Osteocyte (in vitro differentiated cells): Measurements from ENCODE around the gene GNA12. TPM values are rescaled to one million over a fixed set of nuclear protein-coding genes. Genes with fewer than 3 reads are reported as not detected.
A peak's percentile ranks its signal among the peaks of the same experiment; 100 is the strongest.

Experiments used
- DNase-seq: peaks from one replicate; pipeline ENCODE4 v3.0.0; 2021; ENCODE audit warnings: mixed read lengths; ENCODE audit not compliant: unreplicated experiment; ENCODE audit errors: extremely low spot score
- H3K27ac Mint-ChIP-seq: one replicate; pipeline ENCODE4 v1.8.0; 2021; ENCODE audit warnings: mild to moderate bottlenecking, mixed read lengths; ENCODE audit not compliant: unreplicated experiment
- H3K27me3 Mint-ChIP-seq: one replicate; pipeline ENCODE4 v1.8.0; 2021; ENCODE audit warnings: mixed read lengths; ENCODE audit not compliant: unreplicated experiment
- H3K36me3 Mint-ChIP-seq: one replicate; pipeline ENCODE4 v1.8.0; 2021; ENCODE audit warnings: mixed read lengths; ENCODE audit not compliant: unreplicated experiment
- H3K4me1 Mint-ChIP-seq: one replicate; pipeline ENCODE4 v1.8.0; 2021; ENCODE audit warnings: mixed read lengths; ENCODE audit not compliant: unreplicated experiment
- H3K4me3 Mint-ChIP-seq: one replicate; pipeline ENCODE4 v1.8.0; 2021; ENCODE audit warnings: mild to moderate bottlenecking, moderate library complexity, mixed read lengths; ENCODE audit not compliant: unreplicated experiment
- H3K9me3 Mint-ChIP-seq: one replicate; pipeline ENCODE4 v1.8.0; 2021; ENCODE audit warnings: mixed read lengths; ENCODE audit not compliant: unreplicated experiment
- total RNA-seq: library from RNA; stranded (reverse); gene quantifications from 2 replicates; pipeline ENCODE4 v1.2.1, GENCODE V29; 2021
- TF ChIP-seq, protein P1 (sequence below): fragments of 200-600 bp; sonication (generic); IDR thresholded peaks from 2 replicates; pipeline ENCODE4 v1.5.0; 2021; ENCODE audit warnings: antibody characterized with exemption, mild to moderate bottlenecking, moderate library complexity

GNA12 gene
- total RNA-seq, 1 donor from 2014 or later: 69.5 TPM

DNA sequence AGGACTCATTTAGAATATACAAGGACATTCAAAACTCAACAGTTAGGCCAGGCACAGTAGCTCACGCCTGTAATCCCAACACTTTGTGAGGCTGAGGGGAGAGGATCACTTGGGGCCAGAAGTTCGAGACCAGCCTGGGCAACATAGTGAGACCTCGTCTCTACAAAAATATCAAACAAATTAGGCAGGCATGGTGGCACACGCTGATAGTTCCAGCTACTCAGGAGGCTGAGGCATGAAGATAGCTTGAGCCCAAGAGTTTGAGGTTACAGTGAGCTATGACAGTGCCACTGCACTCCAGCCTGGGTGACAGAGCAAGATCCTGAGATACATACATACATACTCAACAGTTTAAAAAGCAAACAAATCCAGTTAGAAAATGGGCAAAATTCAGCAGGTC lies 44.9 kb downstream of the GNA12 start:
- TF ChIP-seq, protein P1, sequence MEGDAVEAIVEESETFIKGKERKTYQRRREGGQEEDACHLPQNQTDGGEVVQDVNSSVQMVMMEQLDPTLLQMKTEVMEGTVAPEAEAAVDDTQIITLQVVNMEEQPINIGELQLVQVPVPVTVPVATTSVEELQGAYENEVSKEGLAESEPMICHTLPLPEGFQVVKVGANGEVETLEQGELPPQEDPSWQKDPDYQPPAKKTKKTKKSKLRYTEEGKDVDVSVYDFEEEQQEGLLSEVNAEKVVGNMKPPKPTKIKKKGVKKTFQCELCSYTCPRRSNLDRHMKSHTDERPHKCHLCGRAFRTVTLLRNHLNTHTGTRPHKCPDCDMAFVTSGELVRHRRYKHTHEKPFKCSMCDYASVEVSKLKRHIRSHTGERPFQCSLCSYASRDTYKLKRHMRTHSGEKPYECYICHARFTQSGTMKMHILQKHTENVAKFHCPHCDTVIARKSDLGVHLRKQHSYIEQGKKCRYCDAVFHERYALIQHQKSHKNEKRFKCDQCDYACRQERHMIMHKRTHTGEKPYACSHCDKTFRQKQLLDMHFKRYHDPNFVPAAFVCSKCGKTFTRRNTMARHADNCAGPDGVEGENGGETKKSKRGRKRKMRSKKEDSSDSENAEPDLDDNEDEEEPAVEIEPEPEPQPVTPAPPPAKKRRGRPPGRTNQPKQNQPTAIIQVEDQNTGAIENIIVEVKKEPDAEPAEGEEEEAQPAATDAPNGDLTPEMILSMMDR: no peak
- Mint-ChIP-seq H3K36me3 (peaks cover 6% of the 10 kb centered on the region), H3K4me3 (no peak overlapping the region), H3K27ac (no peak overlapping the region), H3K9me3 (no peaks in the 10 kb centered on the region), H3K4me1 (peaks cover 79% of the 10 kb centered on the region), H3K27me3 (no peaks in the 10 kb centered on the region)
- DNase-seq: no peak

DNA sequence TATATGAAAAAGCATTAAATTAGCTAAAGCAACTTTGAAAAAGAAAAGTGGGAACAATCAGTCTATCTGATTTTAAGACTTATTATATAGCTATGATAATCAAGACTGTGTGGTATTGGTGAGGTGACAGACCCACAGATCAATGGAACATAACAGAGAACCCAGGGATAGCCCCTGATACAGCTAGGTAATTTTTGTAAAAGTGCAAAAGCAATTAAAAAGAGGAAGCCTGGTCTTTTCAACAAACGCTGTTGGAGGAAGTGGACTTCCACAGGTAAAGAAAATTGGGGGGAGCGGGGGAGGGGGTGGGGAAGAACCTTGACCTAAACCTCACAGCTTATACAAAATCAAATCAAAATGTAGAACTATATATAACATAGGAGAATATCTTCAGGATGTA lies 45.4 kb downstream of the GNA12 start:
- Mint-ChIP-seq H3K4me3 (no peak overlapping the region), H3K27me3 (no peaks in the 10 kb centered on the region), H3K27ac (no peak overlapping the region), H3K4me1 (peaks cover 74% of the 10 kb centered on the region), H3K9me3 (no peaks in the 10 kb centered on the region), H3K36me3 (peaks cover 12% of the 10 kb centered on the region)
- TF ChIP-seq, protein P1: no peak
- DNase-seq: no peak

DNA sequence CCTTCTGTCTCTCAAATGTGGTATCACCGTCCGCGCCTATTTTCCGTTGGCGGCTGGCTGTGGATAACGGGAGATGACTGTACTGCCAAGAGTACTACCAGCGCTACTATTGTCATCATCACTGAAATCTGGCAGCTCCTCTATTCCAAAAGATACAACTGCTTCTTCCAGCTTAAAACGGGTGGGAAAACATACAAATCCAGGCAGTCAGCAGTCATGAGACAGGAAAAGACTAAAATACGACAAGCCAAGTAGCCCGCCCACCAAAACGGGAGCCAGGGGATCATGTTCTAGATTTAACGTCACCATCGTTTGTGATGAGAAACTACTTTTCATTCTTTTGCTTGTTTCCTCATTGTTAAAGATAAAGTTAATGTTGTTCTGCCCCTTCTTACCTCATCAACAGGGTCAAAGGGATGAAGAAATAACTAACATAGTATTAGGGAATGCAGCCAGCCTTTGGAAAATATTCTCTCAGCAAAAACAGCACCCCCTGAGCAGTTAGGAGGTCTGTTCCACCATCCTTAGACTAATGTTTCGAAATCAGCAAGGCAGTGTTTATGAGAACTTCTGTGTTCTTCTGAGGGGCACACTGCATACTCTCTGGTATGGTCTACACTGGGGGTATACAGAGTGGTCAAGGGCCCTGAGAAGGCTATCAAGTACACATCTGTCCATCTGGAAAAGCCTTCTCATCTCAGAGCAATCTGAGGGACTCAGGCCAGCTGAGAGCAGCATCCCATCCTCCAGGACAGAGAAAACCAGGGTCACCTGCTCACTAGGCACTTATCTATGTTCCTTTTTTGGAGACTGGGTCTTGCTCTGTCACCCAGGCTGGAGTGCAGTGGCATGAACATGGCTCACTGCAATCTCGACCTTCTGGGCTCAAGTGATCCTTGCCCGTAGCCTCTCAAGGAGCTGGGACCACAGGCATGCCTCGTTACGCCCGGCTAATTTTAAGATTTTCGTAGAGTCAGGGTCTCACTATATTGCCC lies 47.5 kb downstream of the GNA12 start:
- Mint-ChIP-seq H3K36me3 (peaks cover 24% of the 10 kb centered on the region), H3K27me3 (no peaks in the 10 kb centered on the region), H3K9me3 (no peaks in the 10 kb centered on the region), H3K27ac (peak overlapping the region; percentile 62), H3K4me3 (no peak overlapping the region), H3K4me1 (peaks cover 54% of the 10 kb centered on the region)
- no peak for DNase-seq
- TF ChIP-seq, protein P1: no peak

DNA sequence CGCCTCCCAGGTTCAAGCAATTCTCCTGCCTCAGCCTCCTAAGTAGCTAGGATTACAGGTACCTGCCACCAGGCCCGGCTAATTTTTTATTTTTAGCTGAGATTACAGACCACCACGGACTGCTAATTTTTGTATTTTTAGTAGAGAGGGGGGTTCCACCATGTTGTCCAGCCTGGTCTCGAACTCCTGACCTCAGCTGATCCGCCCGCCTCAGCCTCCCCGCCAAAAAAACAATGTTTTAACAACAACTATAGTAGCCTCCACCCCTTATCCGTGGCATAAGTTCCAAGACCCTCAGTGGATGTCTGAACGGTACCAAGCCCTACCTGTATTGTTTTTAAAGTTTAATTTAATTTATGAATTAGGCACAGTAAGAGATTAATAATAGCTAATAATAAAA lies 48.2 kb downstream of the GNA12 start:
- Mint-ChIP-seq H3K9me3 (no peaks in the 10 kb centered on the region), H3K27me3 (no peaks in the 10 kb centered on the region), H3K4me3 (no peak overlapping the region), H3K4me1 (peaks cover 46% of the 10 kb centered on the region), H3K27ac (no peak overlapping the region), H3K36me3 (peaks cover 26% of the 10 kb centered on the region)
- TF ChIP-seq, protein P1: no peak
- no peak for DNase-seq

DNA sequence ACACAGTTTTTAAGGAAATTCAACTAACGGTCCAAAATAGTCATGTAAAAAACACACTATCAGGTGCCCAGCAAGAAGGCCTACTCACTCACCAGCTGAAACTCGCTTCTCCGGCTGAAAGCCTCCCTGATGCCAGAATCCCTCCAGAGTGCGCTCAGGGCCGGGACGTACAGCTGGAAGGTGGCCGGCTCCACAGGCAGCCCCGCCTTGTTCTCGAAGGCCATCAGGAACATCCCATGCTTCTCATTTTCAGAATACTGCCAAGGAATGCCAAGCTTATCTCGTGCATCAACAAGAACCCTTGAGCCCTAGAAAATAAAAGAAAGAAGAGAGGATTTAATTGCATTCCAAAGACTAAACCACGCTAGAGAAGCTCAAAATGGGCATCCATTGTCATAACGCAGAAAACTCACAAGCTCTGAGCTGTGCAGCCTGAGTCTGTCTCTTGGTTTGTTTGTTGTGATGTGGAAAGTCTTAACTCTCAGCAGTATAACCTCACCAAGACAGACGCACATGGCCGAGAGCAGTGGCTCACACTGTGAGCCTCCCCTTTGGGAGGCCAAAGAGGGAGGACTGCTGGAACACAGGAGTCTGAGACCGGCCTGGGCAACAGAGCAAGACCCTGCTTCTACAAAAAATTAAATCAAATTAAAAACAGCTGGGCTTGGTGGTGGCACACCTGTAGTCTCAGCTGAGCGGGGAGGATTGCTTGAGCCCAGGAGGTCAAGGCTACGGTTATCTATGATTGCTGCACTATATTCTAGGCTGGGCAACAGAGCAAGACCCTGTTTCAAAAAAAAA lies 49.1 kb downstream of the GNA12 start:
- no peak overlapping the region for H3K4me3 Mint-ChIP-seq
- no peaks in the 10 kb centered on the region for H3K9me3 Mint-ChIP-seq
- H3K27ac Mint-ChIP-seq: peak overlapping the region; percentile 41
- H3K36me3 Mint-ChIP-seq: peaks cover 33% of the 10 kb centered on the region
- H3K4me1 Mint-ChIP-seq: peaks cover 41% of the 10 kb centered on the region
- TF ChIP-seq, protein P1: no peak
- no peaks in the 10 kb centered on the region for H3K27me3 Mint-ChIP-seq
- no peak for DNase-seq
